GM23248 (cell line): ENCODE results near the gene ZNF70.

Source experiments
- EZH2 ChIP-seq: fragments of 200-600 bp; sonication (generic); IDR thresholded peaks from 2 replicates; pipeline ENCODE4 v1.6.1; 2018; ENCODE audit warnings: antibody characterized with exemption, mild to moderate bottlenecking; ENCODE audit not compliant: insufficient read depth, poor library complexity, severe bottlenecking
- EZH2phosphoT487 ChIP-seq: fragments of 200-600 bp; sonication (generic); IDR thresholded peaks from 2 replicates; pipeline ENCODE4 v1.6.1; 2018; ENCODE audit warnings: antibody characterized with exemption, moderate library complexity, mild to moderate bottlenecking, low read depth; ENCODE audit not compliant: insufficient read depth

DNA sequence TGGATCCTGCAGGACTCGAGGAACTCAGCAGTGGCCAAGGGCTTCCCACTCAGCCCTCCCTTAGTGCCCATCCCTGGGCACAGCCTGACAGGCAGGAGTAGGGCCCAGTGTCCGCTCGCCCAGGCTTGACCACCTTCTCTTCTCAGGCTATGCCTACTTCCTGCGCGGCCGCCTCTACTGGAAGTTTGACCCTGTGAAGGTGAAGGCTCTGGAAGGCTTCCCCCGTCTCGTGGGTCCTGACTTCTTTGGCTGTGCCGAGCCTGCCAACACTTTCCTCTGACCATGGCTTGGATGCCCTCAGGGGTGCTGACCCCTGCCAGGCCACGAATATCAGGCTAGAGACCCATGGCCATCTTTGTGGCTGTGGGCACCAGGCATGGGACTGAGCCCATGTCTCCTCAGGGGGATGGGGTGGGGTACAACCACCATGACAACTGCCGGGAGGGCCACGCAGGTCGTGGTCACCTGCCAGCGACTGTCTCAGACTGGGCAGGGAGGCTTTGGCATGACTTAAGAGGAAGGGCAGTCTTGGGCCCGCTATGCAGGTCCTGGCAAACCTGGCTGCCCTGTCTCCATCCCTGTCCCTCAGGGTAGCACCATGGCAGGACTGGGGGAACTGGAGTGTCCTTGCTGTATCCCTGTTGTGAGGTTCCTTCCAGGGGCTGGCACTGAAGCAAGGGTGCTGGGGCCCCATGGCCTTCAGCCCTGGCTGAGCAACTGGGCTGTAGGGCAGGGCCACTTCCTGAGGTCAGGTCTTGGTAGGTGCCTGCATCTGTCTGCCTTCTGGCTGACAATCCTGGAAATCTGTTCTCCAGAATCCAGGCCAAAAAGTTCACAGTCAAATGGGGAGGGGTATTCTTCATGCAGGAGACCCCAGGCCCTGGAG lies 32.6 kb upstream of the ZNF70 start:
- TF ChIP-seq EZH2 (no peak), EZH2phosphoT487 (no peak)
